Fibroblast of lung (primary cell): Measurements from ENCODE around the gene MPC1. TPM values are rescaled to one million over a fixed set of nuclear protein-coding genes. Genes with fewer than 3 reads are reported as not detected.

Source experiments
- DNase-seq, 2 donors: peaks; one replicate each; pipeline versions ENCODE4 v3.0.0 to v3.0.0-alpha.2; 2010; ENCODE audit warnings: low read depth in 2 of 2
- H2AFZ ChIP-seq: 2 replicates; pipeline ENCODE4 v1.5.1; 2012; ENCODE audit warnings: low read length, control low read depth, inconsistent platforms
- H3K27ac ChIP-seq: 2 replicates; pipeline ENCODE4 v1.5.1; 2011; ENCODE audit warnings: low read length, control low read depth; ENCODE audit not compliant: insufficient read depth
- H3K27me3 ChIP-seq: 2 replicates; pipeline ENCODE4 v1.5.1; 2011; ENCODE audit warnings: mild to moderate bottlenecking, low read length; ENCODE audit not compliant: control insufficient read depth, insufficient read depth
- H3K36me3 ChIP-seq: 2 replicates; pipeline ENCODE4 v1.5.1; 2011; ENCODE audit warnings: low read length; ENCODE audit not compliant: control insufficient read depth, insufficient read depth
- H3K4me1 ChIP-seq: 2 replicates; pipeline ENCODE4 v1.5.1; 2011; ENCODE audit warnings: low read length; ENCODE audit not compliant: control insufficient read depth, insufficient read depth; ENCODE audit errors: extremely low read depth
- H3K4me2 ChIP-seq: 2 replicates; pipeline ENCODE4 v1.5.1; 2011; ENCODE audit warnings: low read length, control low read depth; ENCODE audit not compliant: insufficient read depth; ENCODE audit errors: extremely low read depth
- H3K4me3 ChIP-seq, 4 experiments: fragments of 200-600 bp in 1 of 4; sonication (generic) in 1 of 4; replicated peaks in 1 of 4; 2 replicates each; pipeline ENCODE4 v1.5.1; 2011 to 2016; ENCODE audit warnings: low read length in 4 of 4, low read depth in 3 of 4, mild to moderate bottlenecking in 3 of 4, control low read depth in 2 of 4, inconsistent platforms in 1 of 4, mixed read lengths in 1 of 4; ENCODE audit not compliant: insufficient read depth in 1 of 4; ENCODE audit errors: control extremely low read depth in 1 of 4
- H3K79me2 ChIP-seq: 2 replicates; pipeline ENCODE4 v1.5.1; 2012; ENCODE audit warnings: mild to moderate bottlenecking, low read length, inconsistent platforms; ENCODE audit not compliant: control insufficient read depth, insufficient read depth
- H3K9ac ChIP-seq: 2 replicates; pipeline ENCODE4 v1.5.1; 2011; ENCODE audit warnings: mild to moderate bottlenecking, low read length, control low read depth; ENCODE audit not compliant: insufficient read depth
- H3K9me3 ChIP-seq: 2 replicates; pipeline ENCODE4 v1.5.1; 2012; ENCODE audit warnings: low read depth, low read length; ENCODE audit not compliant: control insufficient read depth, insufficient read depth
- H4K20me1 ChIP-seq: 2 replicates; pipeline ENCODE4 v1.5.1; 2011; ENCODE audit warnings: low read length; ENCODE audit not compliant: control insufficient read depth, insufficient read depth; ENCODE audit errors: extremely low read depth
- CTCF ChIP-seq, 2 donors: IDR thresholded peaks in 1 of 2; conservative IDR thresholded peaks in 1 of 2; 1 replicate in 1 of 2; 2 replicates in 1 of 2; pipeline ENCODE4 v1.5.1; 2011 to 2012; ENCODE audit warnings: low read length in 2 of 2, control low read depth in 1 of 2, inconsistent platforms in 1 of 2, low read depth in 1 of 2, mild to moderate bottlenecking in 1 of 2
- EZH2 ChIP-seq: IDR thresholded peaks from 2 replicates; pipeline ENCODE4 v1.5.1; 2012; ENCODE audit warnings: low read length, control low read depth, mild to moderate bottlenecking; ENCODE audit errors: missing control alignments
- polyA plus RNA-seq, 2 donors: library from polyadenylated mRNA; depleted of rRNA in 1 of 2; stranded (reverse) in 1 of 2; unstranded in 1 of 2; fragments of >200 nt; gene quantifications; 2 replicates each; pipeline ENCODE4 v1.2.1, GENCODE V29; 2011 to 2012; ENCODE audit warnings: missing spikeins in 1 of 2
- total RNA-seq: library from RNA; depleted of rRNA; stranded (reverse); fragments of >200 nt; gene quantifications from 2 replicates; pipeline ENCODE4 v1.2.1, GENCODE V29; 2014

The MPC1 gene
- total and polyA plus RNA-seq, 2 donors (not counting 1 experiment from before 2014, with no cell fraction given), result 19.3 to 28.7 TPM

GRCh38 chr6:166410426-166410935, 27.7 kb upstream of the MPC1 start:
- no peaks in the 10 kb centered on the region for H3K4me1 ChIP-seq
- H3K36me3 ChIP-seq, result peaks cover 5% of the 10 kb centered on the region
- no peaks in the 10 kb centered on the region for H3K27me3 ChIP-seq
- no peak overlapping the region for H3K4me3 ChIP-seq
- H2AFZ ChIP-seq, result no peak overlapping the region
- H3K9me3 ChIP-seq, result no peaks in the 10 kb centered on the region
- no peaks in the 10 kb centered on the region for H3K79me2 ChIP-seq
- no peak overlapping the region for H3K9ac ChIP-seq
- no peaks in the 10 kb centered on the region for H4K20me1 ChIP-seq
- H3K4me2 ChIP-seq, result no peak overlapping the region
- no peak for TF ChIP-seq EZH2
- no peak for TF ChIP-seq CTCF (conservative IDR thresholded peaks at IDR 0.05 in 1 of 2, IDR thresholded peaks at IDR 0.05 in 1 of 2; ENCODE audit: low read depth in 1 of 2, low read length in 2 of 2)
- no peak overlapping the region for H3K27ac ChIP-seq
- no peak for DNase-seq

- peaks cover 5% of the 10 kb centered on the region for H3K36me3 ChIP-seq
- no peak overlapping the region for H3K4me3 ChIP-seq
- DNase-seq, result no peak
- no peak overlapping the region for H3K4me2 ChIP-seq
- no peak overlapping the region for H3K9ac ChIP-seq
- no peaks in the 10 kb centered on the region for H4K20me1 ChIP-seq
- H3K27ac ChIP-seq, result no peak overlapping the region
- no peaks in the 10 kb centered on the region for H3K9me3 ChIP-seq
- H3K27me3 ChIP-seq, result no peaks in the 10 kb centered on the region
- H3K4me1 ChIP-seq, result no peaks in the 10 kb centered on the region
- TF ChIP-seq EZH2, result no peak
- TF ChIP-seq CTCF (conservative IDR thresholded peaks at IDR 0.05 in 1 of 2, IDR thresholded peaks at IDR 0.05 in 1 of 2; ENCODE audit: low read depth in 1 of 2, low read length in 2 of 2), result no peak
- no peaks in the 10 kb centered on the region for H3K79me2 ChIP-seq
- H2AFZ ChIP-seq, result no peak overlapping the region
Observed at GRCh38 chr6:166408936-166409755, 26.4 kb upstream of the MPC1 start.

GRCh38 chr6:166406197-166406596, 23.5 kb upstream of the MPC1 start:
- no peak overlapping the region for H2AFZ ChIP-seq
- H3K36me3 ChIP-seq, result peaks cover 1% of the 10 kb centered on the region
- H3K79me2 ChIP-seq, result no peaks in the 10 kb centered on the region
- H3K4me3 ChIP-seq, result no peak overlapping the region
- DNase-seq, result no peak
- H3K9ac ChIP-seq, result no peak overlapping the region
- H3K27me3 ChIP-seq, result no peaks in the 10 kb centered on the region
- H3K4me1 ChIP-seq, result peaks cover 3% of the 10 kb centered on the region
- TF ChIP-seq EZH2 (no peak), CTCF (conservative IDR thresholded peaks at IDR 0.05 in 1 of 2, IDR thresholded peaks at IDR 0.05 in 1 of 2; ENCODE audit: low read depth in 1 of 2, low read length in 2 of 2) (no peak)
- H3K9me3 ChIP-seq, result no peaks in the 10 kb centered on the region
- H4K20me1 ChIP-seq, result no peaks in the 10 kb centered on the region
- no peak overlapping the region for H3K27ac ChIP-seq
- no peak overlapping the region for H3K4me2 ChIP-seq
